Stimulated activated CD4-positive, alpha-beta T cell treated with anti-CD3 and anti-CD28 coated beads, Interleukin-4, amount 100 ng/mL, for 24 hours (primary cell): Measurements from ENCODE around the gene ATP8A1.

Source experiments
- DNase-seq: peaks from one replicate; pipeline ENCODE4 v3.0.0-alpha.2; 2020

Gene ATP8A1

DNA sequence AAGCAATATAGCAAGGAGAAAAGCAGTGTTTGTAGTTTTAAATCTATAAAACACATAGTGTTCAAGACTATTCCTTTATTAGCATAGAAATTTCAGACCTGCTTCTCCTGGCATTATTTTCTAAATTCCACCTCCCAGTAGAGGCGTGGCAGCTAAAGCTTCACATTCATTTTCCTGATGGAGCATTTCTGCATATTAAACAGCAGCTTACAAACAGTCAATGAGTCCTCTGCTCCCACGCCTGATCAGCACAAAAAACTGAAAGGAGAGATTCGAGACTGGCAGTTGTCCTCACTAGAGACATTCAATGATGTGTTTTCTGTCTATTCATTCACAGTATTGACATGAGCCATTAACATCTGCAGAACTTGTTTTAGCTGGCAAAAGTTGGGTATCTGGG is 198.2 kb downstream of the ATP8A1 start:
- DNase-seq = no peak

DNA sequence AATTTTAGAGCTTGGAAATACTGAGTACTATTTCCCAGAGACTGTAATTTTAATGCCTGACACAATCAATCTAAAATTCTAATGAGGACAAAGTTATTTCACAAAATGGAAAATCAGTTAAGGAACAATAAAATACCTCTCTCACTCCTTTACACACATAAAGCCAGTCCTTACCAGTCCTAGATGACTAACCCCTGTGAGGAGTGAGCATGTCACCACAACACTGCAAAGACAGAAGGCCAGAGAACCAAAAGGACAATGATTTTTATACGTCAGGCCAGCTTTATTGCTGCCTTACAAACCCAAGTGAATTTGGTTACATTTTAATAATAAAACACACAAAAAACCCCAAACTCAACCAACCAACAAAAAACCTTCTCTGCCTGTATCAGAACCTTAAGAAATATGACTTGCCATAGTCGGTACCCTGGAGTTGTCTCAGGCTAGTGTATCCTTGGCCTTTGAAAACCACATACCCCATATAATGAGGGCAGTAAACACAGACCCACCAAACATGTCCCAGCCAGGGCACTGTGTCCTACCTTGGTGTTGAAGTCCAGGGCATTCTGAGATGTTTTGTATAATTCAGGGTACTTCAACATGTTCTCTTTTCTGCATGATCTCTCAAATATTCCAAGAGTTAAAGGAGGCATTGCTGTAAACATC is 202.0 kb downstream of the ATP8A1 start:
- DNase-seq = no peak

DNA sequence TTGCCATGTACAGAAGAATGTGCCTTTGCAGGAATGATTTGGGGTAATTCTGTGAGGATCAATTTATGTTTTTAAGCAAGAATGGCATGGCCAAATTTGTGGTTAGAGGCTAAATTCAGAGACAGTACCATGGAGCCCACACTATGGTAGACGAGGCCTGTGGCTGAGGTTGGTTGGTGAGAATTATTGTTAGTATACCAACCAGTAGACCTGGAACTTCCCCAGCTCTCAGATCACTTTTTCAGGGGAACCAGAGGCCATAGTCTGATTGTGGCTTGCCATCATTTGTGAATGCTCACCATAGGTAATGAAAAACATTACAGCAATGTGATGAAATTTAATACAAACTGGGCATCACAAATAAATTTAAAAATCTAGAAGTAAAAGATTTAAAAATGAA is 203.3 kb downstream of the ATP8A1 start:
- DNase-seq = no peak

DNA sequence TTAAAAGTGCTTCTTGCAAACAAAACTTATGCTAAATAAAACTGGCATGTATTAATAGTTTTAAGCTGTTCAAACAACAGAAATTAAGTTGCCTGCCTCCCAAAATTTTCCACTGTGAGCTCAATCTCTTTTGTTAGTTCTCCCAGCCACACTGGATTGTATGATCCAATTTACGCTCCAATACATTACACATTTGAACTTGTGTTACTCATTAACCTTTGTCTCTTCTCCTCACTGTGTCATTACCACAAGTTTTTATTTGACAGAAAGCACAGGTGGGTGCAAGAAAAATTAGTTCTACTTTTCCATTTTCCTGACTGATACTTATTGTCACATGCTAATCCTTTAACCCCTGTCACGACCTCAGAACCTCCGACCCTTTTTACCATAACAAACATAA is 204.1 kb downstream of the ATP8A1 start:
- no peak for DNase-seq

DNA sequence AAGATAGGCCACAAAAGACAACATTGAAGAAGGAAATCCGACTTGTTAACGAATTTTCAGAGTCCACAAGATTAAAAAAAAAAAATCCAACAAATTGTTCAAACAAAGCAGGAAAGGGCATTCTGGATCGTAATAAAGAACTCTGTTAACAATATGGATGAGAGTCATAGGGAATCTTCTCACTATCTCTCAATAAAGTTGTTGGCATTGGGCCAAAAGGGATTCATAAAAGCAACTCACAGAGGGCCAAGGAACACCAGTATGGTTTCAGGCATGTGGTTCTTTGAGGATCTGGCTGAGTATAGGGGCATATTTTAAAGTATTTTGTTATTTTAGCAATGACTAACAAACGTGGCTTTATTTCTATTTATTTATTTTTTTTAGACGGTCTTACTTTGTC is 210.1 kb downstream of the ATP8A1 start:
- no peak for DNase-seq

DNA sequence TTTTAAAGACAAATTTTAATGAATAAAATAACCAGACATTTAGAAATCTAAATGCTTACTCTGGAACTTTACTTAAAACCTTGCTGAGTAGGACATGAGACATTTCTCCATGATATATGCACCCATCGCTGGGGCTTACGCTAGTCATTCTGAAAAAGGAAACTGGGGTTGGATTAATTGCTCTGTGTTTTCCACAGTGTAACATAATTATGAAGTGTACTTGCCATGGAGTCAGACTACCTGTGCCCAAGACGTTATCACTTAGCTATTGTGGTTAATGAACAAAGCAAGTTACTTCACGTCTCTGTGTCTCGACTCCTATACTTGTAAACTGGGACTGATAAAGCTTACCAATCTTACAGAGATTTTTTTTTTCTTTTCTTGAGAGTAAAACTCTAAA is 211.9 kb downstream of the ATP8A1 start:
- no peak for DNase-seq

DNA sequence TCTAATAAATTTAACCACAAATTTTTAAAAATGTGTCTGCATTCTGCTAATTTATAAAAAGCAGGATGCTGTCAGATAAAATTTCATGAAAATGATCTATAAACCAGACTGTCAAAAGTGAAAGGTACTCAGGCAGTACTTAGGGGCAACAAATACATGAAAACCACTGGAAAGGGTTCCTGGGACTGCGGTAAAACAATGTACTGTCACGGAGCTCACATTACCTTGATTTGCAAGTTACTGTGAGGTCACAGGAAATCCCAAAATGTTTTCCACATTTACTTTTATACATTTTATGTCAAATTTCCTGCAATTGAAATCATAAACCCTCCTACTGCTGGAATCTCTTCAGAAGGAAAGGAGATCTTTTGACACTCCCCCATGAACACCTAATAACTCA is 214.3 kb downstream of the ATP8A1 start:
- DNase-seq = no peak

DNA sequence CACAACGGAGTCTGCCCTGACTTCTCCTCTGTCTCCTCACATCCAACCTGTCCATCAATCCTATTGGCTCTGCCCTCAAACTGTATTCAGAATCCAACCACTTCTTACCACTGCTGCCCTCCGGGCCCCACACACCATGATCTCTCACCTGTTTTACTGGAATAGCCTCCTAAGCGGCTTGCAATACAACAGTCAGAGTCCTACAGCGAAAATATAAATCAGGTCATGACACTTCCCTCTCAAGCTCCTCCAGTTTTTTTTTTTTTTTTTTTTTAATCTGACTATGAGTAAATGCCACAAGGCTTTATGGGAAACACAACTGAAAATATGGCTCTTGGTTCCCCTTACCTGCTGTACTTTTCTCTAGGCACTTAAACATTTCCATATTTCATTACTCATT is 216.8 kb downstream of the ATP8A1 start:
- DNase-seq = no peak

DNA sequence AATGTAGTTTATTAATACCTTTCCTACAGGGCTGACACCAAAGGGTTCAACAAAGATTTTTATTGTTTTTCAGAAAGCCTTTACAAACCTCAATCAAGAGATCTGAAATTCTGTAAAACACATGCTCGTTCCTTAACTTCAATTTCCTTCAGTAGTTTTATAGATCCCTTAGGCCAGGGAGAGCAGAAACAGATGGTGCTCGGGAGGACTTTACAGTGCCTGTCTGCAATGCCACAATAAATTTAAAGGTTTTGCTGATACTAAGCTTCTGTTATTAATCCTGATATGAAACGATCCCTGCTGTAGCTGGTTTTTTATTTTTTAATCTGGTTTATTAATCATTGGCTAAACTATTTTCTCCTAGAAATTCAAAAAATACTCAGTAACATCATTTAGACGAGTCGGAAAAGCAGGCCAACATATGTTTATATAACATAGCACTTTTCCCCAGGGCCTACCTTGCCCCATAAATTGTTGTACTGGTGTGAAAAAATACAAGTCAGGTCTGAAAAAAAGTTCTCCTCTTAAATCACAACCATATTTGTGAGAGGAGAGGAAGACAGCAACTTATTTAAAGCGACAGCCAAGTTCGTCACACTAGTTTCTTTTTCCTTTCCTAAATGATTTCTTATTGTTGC is 219.9 kb downstream of the ATP8A1 start:
- no peak for DNase-seq

DNA sequence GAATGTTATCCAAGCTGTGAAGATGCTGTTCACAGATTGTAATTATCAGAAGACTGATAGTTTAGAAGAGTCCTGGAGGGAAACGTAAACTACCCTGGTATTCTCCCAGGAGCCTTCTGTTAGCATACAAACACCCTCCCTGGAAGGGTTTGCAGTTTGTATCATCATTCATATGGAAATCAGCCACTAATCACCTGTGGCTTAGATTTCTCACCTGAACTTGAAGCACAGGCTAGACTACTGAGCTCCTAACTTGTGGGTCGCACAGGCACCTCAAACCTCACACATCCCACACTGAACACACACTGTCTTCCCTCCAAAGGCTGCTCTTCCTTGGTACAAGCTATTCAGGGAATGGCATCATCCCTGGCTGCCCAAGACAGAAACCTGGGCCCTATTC is 228.9 kb downstream of the ATP8A1 start:
- DNase-seq = no peak

DNA sequence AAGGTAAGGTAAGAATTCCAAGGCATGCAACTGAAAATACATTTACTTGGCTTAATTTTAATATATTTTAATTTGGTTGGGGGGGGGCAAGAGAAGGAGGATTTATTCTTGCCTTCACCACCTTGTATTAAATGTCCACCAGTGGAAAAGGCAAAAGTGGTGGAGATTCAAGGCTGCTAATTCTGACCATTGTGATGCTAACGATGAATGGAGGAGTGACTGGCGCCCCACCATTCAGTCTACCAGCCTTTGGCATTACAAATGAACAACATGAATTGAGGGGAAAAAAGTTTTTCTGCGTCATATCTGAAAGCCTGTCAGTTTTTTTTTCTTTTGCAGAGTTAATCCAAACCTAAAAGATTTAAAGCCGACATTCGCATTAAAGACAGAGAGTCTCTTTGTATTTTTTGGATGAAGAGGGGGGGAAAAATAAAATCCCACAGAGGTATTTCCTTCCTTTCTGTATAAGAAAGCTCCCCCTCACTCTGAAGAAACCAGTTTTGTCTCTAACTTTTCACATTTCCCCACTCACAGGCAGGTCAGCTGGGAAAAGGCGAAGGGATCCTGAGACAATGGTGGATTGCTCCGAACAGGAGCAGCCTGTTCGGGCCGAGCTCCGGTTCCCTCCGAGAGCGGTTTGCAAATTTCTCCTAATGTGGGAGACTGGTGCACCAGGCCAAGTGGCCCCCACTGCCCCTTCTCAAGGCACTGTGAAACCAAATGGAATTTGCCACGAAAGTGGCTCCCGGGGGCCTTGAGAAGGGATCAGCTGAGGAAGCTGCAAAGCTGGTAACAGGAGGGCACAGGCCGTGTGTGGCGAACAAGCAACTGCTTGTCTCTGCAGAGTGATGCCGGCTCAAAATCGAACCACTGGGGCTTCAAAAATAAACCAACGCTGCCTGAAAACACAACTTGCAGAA is 231.5 kb downstream of the ATP8A1 start:
- no peak for DNase-seq

DNA sequence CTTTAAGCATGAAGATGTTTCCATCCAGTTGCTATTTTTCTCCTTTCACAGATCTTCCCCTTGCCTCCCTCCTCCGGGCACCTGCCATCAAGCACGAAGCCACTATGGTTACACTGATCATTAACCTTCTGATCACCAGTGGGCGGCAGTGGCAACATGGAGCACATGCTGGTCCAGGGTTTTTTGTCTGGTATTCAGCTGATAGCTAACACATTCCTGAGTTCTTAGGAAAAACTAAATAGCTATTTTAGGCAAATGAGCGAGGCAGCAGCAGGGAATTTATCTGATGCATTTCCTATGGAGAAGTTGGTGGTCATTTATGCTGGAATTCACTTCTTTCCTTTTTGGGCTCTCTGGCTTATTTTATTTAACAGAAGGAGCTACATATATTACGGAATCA is 236.8 kb downstream of the ATP8A1 start:
- no peak for DNase-seq

DNA sequence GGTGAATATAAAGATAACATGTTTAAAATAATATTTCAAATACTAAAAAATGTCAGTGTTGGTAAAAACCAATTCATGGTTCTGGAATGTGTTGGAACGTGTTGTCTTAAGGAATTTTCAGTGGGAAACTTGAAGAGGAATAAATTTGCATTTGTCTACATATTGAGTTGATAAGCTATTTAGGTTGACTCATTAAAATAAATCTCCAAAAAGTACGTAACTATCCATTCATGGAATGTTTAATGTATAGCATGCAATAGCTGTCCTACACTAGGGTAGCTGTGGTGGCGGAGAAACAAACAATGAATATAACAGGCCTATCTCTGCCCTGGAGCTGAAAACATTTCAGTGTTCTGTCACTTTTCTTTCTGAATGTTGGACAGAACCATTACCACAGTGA is 239.4 kb downstream of the ATP8A1 start:
- DNase-seq = no peak

DNA sequence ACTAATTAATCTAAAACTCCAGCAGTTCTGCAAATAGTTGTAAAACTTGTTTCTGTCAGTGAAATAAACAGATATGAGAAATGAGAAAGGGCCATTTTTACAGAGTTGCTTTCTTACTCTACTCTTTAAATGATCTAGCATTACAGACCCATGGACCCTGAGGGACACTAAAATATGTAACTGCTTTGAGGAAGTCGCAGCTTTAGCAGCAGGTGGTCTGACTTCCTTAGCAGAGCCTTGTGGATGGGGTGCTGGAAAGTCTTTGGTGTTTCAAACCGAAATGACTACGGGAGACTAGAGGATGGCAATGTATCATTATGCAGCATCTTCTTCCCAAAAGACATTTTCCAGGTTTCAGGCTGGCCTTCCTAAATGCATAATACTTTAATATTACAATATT is 240.9 kb downstream of the ATP8A1 start:
- DNase-seq = no peak

DNA sequence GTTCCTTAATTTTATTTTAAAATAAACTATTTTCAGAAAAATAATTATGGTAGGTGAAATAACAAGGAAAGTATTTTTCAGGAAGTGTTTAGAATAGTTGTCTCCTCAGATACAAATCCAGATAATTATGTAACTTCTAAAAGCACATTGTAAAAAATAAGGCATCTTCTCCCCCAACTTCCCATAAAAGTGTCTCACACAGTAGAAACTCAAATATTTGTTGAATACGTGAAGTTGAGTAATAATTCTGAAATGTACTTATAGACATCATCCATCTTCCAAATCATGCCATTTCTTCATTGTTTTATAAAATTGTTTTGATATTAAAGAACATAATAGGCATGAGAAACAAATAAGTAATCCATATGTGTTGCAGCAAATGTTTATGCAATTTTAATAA is 241.6 kb downstream of the ATP8A1 start:
- DNase-seq = no peak

DNA sequence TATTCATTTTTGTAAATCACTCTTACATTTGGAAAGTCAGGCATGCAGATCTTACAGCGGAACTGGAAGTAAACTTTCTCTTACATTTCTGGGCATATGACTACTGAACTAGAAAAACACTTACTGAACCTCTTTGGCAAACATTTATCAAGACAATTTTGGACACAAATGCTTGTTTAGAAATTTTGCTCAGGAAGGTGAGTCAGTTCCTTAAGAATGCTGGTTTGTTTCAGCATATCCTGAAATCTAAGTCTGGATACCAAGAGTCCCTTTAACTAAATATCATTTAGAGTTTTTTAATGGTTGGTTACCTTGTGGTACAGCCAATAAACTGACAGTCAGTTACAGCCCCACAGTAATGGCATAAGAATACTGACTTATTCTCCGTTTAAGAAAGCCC is 244.7 kb downstream of the ATP8A1 start:
- no peak for DNase-seq

DNA sequence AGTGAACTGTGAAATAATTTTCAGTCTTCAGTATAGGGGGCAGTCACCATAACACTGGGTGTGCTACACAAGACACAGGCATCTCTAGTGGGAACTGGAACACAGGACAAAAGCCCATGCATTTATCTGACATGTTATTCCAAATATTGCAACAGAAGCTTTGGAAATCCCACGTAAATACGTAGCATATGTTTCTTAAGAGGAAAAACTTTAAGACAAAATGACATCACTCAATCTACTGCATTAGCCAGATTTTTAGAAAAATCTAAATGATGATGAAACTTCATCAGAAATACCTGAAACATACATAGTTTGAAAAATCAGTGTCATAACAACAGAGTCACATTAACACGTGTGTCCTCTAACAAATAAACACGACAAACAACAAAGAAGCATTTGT is 245.1 kb downstream of the ATP8A1 start:
- no peak for DNase-seq

DNA sequence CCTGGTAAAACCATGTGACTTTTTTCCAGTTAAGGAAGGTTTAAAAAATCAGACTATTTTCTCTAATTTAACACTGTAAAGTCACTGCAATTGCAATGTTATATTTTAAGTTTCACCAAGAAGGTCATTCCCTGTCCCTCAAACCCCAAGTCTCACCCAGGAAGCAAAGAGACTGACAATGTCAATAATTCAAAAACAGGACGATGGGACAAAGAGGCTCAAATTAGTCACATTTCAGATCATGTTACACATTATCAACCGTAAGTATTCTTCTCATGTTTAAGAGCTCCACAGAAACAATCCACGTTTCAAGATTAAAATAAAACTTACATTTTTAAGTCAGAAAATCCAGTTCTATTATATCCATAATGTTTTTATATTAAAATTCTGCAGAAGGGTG is 246.5 kb downstream of the ATP8A1 start:
- no peak for DNase-seq

DNA sequence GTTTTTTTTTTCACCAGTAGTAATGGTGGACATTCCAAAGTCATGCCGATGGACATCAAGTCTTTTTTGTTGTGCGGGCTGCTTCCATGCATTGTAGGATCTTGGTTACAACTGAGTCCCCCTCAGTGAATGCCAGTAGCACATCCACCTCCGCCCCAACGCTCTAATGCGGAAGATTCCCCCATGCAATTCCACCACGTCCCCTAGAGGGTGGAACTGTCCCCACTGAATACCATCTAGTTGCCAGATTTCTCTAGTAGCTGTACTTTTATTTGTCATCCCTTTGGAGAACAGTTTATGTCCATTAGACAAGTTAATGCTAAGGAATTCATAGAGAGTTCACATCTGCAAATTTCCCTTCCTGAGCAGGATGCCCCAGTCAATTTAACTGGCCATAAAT is 252.9 kb downstream of the ATP8A1 start:
- no peak for DNase-seq

DNA sequence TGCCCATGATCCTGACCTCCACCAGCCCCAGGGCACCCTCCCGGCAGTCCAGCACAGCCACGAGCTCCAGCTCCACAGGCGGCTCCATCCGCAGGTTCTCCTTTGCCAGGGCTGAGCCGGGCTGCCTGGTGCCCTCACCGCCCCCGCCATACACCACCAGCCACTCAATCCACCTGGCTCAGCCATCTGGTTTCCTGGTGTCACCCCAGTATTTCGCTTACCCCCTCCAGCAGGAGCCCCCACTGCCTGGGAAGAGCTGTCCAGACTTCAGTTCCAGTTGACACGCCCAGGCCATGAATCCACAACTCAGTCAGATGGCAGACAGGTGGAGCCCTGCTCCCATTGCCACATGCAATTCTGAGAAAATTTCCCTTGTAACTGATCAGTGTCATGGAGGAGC is 255.7 kb downstream of the ATP8A1 start:
- no peak for DNase-seq

DNA sequence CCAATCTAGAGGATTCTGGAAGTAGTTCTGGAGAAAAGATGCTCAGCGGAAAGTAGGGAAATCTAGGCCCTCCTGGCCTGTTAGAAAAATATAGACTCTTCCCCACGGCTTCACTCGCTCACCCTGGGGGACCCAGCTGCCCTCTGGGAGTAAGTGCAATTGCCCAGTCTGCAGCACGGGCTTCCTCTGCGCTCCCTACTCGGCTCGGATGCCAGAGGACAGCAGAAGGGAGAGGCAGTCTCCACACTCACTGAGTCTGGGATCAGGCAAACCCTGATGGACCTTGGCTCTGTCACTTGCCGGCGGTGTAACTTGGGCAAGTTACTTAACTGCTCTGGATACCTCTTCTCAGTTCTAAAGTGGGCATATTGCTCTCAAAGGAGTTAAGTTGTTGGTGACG is 257.5 kb downstream of the ATP8A1 start:
- DNase-seq = no peak

DNA sequence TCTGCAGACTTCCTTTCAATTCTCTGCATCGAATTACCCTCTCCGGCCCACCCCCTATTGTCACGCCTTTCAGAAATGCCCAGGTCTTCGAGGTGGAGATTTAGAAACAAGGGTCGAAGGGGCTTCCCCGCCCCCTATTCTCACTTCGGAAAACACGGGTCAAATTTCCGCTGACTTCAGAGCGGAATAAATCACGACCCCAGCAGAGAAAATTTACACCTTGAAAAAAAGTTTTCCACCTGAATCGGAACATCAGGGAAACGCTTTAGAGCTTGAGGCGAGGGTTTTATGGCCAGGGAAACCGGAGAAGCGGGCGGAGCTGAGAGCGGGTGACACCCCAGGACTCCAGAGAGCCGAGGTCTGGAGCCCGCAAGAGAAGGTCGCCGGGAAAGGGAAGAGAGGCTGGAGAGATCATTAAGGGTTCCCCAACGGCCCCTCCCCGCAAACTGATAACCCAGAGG is 258.0 kb downstream of the ATP8A1 start:
- no peak for DNase-seq

DNA sequence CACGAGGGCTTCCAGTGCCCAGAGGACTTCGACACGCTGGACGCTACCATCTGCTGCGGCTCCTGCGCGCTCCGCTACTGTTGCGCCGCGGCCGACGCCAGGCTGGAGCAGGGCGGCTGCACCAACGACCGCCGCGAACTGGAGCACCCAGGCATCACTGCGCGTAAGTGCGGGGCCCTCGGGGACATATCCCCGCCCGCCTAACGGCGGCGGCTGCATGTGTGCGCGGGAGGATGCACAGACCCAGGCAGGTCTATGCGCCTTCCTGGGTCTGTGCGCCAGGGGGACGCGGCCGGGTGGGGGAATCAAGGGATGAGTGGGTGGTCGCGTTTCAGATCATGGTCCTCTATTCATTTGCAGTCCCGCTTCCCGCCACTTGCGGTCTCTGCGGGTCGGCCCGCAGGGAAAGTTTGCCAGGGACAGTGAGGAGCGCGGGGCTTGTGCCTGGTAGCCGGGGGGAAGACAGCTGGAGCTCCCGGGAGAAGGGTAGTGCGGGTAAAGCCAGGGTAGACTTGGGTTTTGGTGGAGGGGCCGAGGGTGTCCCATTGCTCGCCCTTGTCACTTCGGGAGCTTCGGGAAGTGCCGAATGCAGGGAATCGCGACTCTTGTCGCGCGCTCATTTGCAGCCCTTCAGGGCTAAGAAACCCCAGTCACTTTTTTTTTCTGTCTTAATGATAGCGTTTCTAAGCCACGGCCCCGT is 258.6 kb downstream of the ATP8A1 start:
- DNase-seq = no peak
